Measurements from ENCODE around the gene ARSB.

The ARSB gene

GRCh38 chr5:78810098-78810920, 174.8 kb downstream of the ARSB start:
- TF ChIP-seq ZNF274 (IDR thresholded peaks at IDR 0.05; ENCODE audit: low read depth, low read length) = no peak
- H3K4me3 ChIP-seq (ENCODE audit: low read length) = no peak overlapping the region

DNA sequence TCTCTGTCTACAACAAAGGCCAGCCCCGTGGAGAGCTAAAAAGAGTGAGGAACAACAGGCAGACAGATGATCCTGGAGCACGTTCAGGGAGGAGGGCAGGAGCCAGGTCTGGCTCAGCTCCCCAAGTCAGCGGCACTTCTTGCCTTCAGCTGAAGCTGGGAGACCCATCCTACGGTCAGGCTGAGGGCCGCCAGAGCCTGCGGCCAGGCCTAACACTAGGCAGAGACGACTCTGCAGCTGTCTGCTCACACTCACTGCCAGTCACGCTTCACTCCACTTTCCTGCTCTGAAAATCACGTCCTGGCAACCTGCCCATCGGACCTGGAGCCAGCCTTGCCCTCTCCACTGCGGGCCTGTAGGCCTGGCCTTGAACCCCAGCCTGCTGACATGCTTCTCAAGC, 175.7 kb downstream of the ARSB start:
- no peak for TF ChIP-seq ZNF274 (IDR thresholded peaks at IDR 0.05; ENCODE audit: low read depth, low read length)

DNA sequence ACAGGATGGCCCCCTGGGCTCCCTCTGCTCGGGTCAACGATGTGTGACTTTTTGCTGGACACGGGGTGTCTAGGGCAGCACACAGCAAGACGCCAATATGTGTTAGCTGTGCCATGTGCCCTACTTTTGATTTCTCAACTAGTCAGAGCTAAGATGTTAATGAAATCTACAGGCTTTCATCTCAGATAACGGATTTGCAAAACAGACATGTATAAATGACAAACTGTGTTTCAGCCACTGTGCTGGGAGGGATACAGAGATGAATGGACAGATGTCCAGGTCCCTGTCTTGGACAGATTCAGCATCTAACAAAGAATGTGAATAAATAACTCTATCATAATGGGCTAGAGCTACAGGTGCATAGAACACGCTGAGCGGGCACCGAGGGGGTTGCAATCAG, 176.3 kb downstream of the ARSB start:
- no peak overlapping the region for H3K4me3 ChIP-seq (ENCODE audit: low read length)
- no peak for TF ChIP-seq ZNF274 (IDR thresholded peaks at IDR 0.05; ENCODE audit: low read depth, low read length)

More for the DNA sequence above, 175.7 kb downstream of the ARSB start:
- no peak overlapping the region for H3K4me3 ChIP-seq (ENCODE audit: low read length)

GRCh38 chr5:78808380-78808779, 176.7 kb downstream of the ARSB start:
- no peak for TF ChIP-seq ZNF274 (IDR thresholded peaks at IDR 0.05; ENCODE audit: low read depth, low read length)
- no peak overlapping the region for H3K4me3 ChIP-seq (ENCODE audit: low read length)

DNA sequence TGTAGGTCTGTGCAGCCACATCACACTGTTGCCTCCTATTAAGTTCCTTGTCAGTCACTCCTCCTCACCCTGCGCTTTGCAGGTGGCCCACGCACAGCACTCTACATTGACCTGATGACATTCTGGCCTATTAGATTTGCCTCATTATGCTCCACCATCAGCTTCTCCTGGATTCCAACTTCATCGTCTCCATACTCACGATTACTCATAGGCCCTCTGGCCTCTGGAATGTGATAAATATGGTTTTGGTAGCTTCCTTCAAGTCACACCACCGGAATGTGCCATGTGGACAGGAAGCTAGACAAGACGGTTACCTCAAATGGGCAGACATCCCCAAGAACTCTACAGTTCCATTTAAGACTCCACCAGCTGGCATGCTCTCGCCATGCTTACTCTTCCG, 178.6 kb downstream of the ARSB start:
- no peak overlapping the region for H3K4me3 ChIP-seq (ENCODE audit: low read length)
- TF ChIP-seq ZNF274 (IDR thresholded peaks at IDR 0.05; ENCODE audit: low read depth, low read length) = no peak

DNA sequence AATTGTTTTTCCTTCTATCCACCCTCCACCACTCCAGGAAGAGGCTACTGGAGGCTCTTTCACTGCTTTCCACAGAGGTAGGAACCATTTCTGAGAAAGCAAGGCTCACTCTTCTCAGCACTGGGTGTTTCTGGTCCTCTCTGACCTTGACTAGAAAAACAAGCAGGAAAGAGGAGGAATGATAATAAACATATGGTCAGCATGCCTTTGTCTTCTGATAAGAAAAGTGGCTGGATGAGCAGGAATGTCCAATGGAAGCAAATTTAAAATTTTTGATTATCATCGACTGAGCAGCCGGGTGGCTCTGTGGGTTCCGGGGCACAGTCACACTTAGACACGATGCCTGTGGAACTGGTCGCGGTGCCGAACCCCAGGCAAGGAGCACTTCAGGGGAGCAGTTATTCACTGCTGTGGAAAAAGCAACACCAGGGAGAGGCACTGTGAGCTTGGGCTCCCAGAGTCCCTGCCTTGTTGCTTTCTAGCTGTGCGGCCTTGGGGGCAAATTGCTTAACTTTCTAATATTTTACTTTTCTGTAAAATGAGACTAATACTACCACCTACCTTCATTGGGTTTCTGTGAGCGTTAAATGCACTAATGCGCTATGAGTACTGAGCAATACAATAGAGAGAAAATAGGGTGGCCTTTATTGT, 179.5 kb downstream of the ARSB start:
- TF ChIP-seq ZNF274 (IDR thresholded peaks at IDR 0.05; ENCODE audit: low read depth, low read length) = no peak
- H3K4me3 ChIP-seq (ENCODE audit: low read length) = no peak overlapping the region

GRCh38 chr5:78804995-78805394, 180.1 kb downstream of the ARSB start:
- H3K4me3 ChIP-seq (ENCODE audit: low read length) = no peak overlapping the region
- TF ChIP-seq ZNF274 (IDR thresholded peaks at IDR 0.05; ENCODE audit: low read depth, low read length) = no peak

DNA sequence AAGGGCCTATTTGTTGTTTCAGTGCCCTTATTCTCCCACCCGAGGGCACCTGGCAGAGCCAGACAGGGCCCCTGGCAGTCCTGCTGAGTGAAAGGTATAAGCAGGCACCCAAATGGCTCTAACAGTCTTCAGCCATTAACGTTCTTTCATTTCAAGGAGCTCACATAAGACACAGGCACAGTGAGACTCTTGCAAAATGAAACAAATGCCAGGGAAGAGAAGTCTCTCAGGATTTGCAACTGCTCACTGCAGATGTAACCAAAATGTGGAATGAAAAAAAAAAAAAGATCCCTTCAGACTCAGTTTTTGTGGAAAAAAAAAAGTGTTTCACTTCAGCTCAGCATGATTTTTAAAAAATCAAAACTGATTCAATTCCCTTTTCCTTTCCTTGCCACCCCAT, 181.2 kb downstream of the ARSB start:
- TF ChIP-seq ZNF274 (IDR thresholded peaks at IDR 0.05; ENCODE audit: low read depth, low read length) = no peak

GRCh38 chr5:78803353-78803752, 181.8 kb downstream of the ARSB start:
- H3K4me3 ChIP-seq (ENCODE audit: low read length) = no peak overlapping the region
- TF ChIP-seq ZNF274 (IDR thresholded peaks at IDR 0.05; ENCODE audit: low read depth, low read length) = no peak

More for the DNA sequence above, 181.2 kb downstream of the ARSB start:
- no peak overlapping the region for H3K4me3 ChIP-seq (ENCODE audit: low read length)

GRCh38 chr5:78801413-78801812, 183.7 kb downstream of the ARSB start:
- TF ChIP-seq ZNF274 (IDR thresholded peaks at IDR 0.05; ENCODE audit: low read depth, low read length) = no peak
- H3K4me3 ChIP-seq (ENCODE audit: low read length) = no peak overlapping the region

DNA sequence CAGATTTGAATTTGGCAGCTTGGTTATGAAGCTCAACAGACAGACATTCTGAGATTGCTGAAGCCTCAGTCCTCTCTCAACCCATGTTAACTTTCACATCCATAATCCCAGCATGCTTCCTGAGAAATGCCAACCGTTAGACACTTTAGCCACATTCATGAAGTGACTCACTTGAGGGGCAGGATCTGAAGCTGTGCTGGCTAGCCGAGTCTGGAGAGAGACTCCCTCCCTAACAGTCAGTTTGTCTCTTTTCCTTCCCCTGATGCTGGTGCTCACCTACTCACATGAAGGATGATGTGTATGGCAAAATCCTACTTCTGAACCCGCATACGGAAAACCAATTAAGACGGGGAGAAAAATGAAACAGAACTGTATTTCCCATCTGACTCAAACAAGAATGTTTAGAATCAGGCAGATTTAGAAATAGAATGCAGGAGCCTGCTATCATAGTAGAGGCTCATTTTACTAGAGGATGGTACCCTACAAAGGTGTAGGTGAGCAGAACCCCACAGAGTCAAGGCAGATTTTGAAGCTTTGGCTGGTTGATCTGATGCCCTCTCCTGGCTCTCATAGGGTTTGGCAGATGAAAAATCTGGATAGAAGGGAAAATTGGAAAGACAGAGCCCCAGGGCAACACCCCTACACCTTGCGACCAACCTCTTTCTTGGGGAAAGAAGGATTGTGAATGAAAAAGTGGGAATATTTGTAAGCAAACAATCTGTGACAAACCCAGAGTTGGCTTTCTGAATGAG, 185.7 kb downstream of the ARSB start:
- no peak for TF ChIP-seq ZNF274 (IDR thresholded peaks at IDR 0.05; ENCODE audit: low read depth, low read length)
- no peak overlapping the region for H3K4me3 ChIP-seq (ENCODE audit: low read length)

- no peak for TF ChIP-seq ZNF274 (IDR thresholded peaks at IDR 0.05; ENCODE audit: low read depth, low read length)
Observed at GRCh38 chr5:78798673-78799029, 186.5 kb downstream of the ARSB start.

GRCh38 chr5:78797936-78798672, 187.0 kb downstream of the ARSB start:
- no peak for TF ChIP-seq ZNF274 (IDR thresholded peaks at IDR 0.05; ENCODE audit: low read depth, low read length)
- no peak overlapping the region for H3K4me3 ChIP-seq (ENCODE audit: low read length)

More at GRCh38 chr5:78798673-78799029, 186.5 kb downstream of the ARSB start:
- H3K4me3 ChIP-seq (ENCODE audit: low read length) = no peak overlapping the region

GRCh38 chr5:78795757-78796156, 189.4 kb downstream of the ARSB start:
- H3K4me3 ChIP-seq (ENCODE audit: low read length) = no peak overlapping the region
- TF ChIP-seq ZNF274 (IDR thresholded peaks at IDR 0.05; ENCODE audit: low read depth, low read length) = no peak

Data from GM08714 (cell line).